Muscle of back (tissue), 13 donors: ENCODE results near the gene TGFBR3L. TPM values are rescaled to one million over a fixed set of nuclear protein-coding genes. Genes with fewer than 3 reads are reported as not detected.

ENCODE experiments used
- DNase-seq, 3 donors: peaks; one replicate each; pipeline versions ENCODE4 v3.0.0 to v3.0.0-alpha.2; 2013
- long read RNA-seq, 9 donors: transcript quantifications; one replicate each; lab custom pipeline, GENCODE V29; 2026
- polyA plus RNA-seq, 10 donors: library from polyadenylated mRNA; unstranded; fragments of 120-200 nt; gene quantifications; one replicate each; pipeline ENCODE4 v1.2.1, GENCODE V29; 2013; ENCODE audit not compliant: insufficient read length in 10 of 10

TGFBR3L gene
- polyA plus RNA-seq: under 1 TPM in 5 of 10 donors, not detected in 5; 0.23 to 0.52 (median 0.46) TPM
- long read RNA-seq, donor 1: 0 reads
- long read RNA-seq, donor 2: 0 reads
- long read RNA-seq, donor 3: 0 reads
- long read RNA-seq, donor 4: 0 reads
- long read RNA-seq, donor 5: 0 reads
- long read RNA-seq, donor 6: 0 reads
- long read RNA-seq, donor 7: 0 reads
- long read RNA-seq, donor 8: 0 reads
- long read RNA-seq, donor 9: 0 reads

DNA sequence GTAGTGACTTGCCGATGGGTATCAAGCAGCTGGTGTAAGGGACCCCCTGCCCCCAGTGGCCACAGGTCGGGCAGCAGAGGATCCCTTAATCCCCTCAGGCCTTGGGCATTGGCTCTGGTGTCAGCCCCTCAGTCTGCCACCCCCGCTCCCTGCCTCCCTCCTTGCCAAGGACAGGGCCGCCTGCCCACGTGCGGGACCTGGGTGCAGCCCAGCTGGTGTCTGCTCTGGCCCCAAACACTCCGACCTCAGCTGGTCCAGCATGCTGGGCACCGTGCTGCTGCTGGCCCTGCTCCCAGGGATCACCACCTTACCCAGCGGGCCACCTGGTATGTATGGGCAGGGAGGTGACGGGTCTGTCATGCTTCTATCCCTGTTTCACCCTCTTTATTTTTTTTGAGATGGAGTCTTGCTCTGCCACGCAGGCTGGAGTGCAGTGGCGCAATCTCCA, at the start of gene TGFBR3L:
TSS of gene TGFBR3L (plus strand) at position 233 of the 448 bp plus-strand sequence.
- DNase-seq: no peak

DNA sequence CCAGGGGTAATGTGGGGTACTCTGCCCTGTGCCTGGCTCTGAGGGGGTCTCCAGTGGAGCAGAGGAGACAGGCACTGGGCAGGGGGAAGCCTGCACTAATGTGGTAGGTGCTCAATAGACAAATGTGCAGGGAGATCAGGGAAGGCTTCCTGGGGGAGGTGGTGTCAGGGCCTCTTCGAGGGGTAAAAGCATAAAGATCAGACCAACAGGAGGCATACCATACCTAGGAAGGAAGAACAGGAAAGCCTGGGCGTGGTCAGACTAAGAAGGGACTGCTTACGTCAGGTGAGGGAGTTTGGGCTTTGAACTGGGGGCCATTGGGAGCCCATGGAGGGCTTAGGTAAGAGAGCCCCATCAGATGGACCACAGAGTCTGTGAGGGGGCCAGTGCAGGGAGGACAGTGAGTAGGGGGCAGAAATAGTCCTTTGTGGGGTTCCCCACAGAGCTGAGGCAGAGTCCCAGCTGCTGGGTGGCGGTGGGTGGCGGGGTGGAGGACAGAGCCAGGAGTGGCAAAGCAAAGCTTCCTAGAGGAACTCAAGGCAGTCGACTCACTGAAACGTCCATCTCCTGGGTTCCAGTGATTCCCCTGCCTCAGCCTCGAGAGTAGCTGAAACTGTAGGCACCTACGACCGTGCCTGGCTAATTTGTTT, 49.2 kb upstream of the TGFBR3L start:
- no peak for DNase-seq

- no peak for DNase-seq
Observed at GRCh38 chr19:7866399-7867091, 48.1 kb upstream of the TGFBR3L start.

DNA sequence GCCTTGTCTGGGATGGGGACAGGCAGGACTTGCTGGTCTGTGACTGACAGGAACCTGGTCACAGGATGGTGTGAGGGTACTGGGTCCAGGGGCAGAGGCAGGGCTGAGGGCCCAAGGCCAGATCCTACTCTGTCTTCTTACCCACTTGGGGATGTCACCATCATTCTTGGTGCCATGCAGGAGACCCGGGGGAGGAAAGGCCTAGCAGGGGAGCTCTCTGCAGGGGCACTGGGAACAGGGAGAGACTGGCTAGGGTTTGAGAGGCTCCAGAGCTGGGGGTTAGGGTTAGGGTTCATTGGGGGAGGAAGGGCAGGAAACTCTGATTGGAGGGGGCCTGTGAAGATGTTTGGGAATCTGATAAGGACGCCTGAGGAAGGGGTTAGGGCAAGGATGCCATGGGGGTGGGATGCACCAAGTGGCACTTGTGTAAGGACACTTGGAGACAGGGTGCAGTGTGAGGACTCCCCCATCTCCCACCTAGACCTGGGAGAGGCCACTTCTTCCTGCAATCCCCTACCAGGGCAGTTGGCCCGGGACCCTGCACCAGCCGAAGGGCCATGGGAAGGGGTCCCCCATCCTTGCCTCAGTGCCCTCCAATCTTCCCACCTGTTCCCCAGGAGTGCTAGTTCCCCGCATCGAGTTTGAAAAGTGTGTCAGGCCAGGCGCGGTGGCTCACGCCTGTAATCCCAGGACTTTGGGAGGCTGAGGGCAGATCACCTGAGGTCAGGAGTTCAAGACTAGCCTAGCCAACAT, 47.4 kb upstream of the TGFBR3L start:
- DNase-seq: no peak

DNA sequence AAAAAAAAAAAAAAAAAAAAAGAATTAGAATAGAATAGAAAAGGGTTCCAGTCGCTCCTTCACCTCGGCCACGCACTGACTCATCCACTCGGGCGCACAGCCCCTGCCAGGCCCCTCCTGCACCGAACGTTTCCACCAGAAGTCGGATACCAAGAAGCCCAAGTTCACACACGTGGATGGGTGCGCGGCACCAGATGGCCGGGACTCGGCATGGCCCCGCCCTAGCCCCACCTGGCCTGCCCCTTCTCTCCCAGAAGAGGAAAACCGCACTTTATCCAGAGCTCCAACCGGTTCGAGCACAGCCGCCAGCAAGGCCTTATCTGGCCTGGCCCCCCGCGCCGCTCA, 46.3 kb upstream of the TGFBR3L start:
- no peak for DNase-seq

- DNase-seq: peak in 2 of 3 donors; percentile 81 to 89
Observed at GRCh38 chr19:7868671-7869452, 45.8 kb upstream of the TGFBR3L start.

DNA sequence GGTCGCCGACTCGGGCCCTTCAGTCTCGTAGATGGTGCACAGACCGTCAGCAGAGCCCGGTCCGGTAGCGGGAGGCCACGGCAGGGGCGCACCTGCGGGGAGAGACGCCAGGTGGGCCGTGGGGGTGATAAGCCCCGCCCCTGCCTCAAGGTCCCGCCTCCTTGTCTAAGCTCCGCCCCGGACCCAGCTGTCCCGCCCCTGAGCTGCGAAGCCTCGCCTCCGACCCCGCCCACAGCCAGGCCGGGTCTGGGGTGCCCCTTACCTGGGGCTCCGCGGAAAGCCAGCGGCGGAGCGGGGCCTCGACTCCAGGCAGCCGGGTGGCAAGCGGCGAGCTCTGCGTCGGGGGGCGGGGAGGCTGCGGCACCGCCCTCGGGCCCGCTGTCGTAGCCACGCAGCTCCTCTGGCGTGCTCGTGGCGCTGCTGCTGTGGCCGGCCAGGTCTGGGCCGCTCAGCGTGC, 45.1 kb upstream of the TGFBR3L start:
- peak in 2 of 3 donors; percentile 59 to 81 for DNase-seq

DNA sequence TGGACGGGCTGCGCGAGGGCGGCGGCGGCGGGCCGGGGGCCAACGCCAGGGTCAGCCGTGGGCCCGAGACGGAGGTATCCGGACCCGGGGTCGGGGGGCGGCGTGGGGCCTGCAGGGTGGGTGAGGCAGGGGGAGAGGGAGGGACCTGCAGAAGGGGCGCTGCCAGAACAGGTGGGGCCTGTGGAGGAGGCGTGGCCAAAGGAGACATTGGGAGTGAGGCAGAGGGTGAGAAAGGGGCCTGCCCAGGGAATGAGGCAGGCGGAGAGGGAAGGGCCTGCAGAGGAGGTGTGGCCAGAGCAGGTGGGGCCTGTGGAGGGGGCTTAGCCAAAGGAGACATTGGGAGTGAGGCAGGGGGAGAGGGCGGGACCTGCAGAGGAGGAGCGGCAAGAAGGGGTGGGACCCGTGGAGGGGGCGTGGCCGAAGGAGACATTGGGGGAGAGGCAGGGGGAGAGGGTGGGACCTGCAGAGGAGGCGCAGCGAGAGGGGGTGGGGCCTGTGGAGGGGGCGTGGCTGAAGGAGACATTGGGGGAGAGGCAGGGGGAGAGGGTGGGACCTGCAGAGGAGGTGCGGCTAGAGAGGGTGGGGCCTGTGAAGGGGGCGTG, 44.6 kb upstream of the TGFBR3L start:
- DNase-seq: peak in 2 of 3 donors; percentile 51 to 75

GRCh38 chr19:7870571-7871436, 43.8 kb upstream of the TGFBR3L start:
- peak in 1 of 3 donors; percentile 53 for DNase-seq

- DNase-seq: peak; percentile 59 to 92 (median 76)
Observed at GRCh38 chr19:7871437-7872305, 43.0 kb upstream of the TGFBR3L start.

- no peak for DNase-seq
Observed at GRCh38 chr19:7872306-7873204, 42.1 kb upstream of the TGFBR3L start.

DNA sequence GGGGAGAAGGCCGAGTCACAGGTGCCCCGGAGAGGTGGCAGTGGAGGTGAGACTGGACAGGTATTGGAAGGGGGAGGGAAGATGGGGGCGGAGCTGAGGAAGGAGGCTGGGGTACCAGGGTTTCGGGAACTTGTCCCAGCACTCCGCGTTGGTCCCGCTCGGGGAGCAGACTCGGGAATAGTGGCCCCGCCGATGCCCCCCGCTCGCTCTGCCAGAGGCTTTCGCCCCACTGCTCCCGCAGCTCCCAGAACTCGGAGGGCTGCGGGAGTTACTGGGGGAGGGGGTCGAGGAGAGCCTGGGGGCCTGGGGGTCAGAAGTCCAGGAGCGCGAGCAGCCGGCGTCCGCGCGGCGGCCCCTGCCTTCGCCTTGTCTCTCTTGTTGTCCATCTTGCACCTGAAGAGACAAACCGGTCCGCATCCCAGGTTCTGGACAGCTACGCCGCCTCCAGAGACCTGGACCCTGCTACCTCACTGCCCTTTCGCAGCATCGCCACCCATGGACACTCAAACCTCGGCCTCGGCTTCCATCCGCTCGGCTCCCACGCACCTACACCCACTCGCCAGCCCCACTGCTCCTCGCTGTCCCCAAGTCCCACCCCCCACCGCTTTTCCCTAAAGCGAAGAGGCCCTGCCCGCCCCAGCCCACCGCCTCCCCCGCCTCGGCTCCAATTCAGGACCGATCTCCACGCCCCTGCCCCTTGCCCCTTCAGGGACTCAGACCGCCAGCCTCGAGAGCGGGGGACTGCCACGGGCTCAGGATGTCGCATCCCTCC, 41.1 kb upstream of the TGFBR3L start:
- no peak for DNase-seq

DNA sequence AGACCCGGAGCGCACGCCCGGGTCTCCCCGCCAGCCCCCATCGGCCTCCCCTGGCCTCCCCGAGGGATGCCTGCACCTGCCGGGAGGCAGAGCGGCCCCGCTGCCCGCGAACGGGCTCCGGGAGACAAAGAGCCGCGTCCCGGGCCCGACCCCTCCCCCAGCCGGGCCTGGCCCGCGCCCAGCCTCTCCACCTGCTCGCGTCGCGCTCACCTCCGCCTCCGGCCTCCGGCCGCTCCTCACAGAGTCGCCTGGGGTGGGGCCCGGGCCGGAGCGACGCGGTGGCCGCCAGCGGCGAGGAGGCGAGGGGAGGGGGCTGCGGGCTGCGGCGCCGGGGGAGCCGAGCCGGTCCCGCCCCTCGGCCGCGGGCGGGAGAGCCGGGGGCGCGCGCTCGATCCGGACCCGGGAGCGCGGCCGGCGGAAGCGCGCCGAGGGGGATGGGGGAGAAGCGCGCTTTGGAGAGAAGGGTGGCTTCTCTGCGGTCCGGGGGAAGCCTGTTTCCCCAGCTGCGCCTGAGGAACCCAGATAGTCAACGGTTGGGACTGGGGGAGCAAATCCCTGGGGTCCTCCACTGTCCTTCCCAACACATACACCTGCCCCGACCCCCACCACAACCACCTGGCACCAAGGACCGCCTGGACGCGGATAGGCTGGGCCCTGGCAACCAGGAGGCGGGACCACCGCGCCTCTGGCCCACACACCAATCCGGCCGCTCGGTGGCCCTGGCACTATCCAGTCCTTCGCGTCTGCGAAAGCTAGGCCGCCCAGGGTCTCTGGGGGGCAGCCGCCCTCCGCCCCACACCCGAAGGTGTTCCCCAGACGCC, 40.3 kb upstream of the TGFBR3L start, which contains the start of gene PRR36:
TSS of gene PRR36 (minus strand) at position 315 of the 821 bp plus-strand sequence. CDS start 701 bp downstream, outside the sequence.
- DNase-seq: peak in 1 of 3 donors; percentile 47

GRCh38 chr19:7874897-7875273, 39.7 kb upstream of the TGFBR3L start:
- DNase-seq: no peak

- DNase-seq: no peak
Observed at GRCh38 chr19:7877249-7877836, 37.3 kb upstream of the TGFBR3L start.
